ENCODE data around the gene TOP2A. TPM values are rescaled to one million over a fixed set of nuclear protein-coding genes. Genes with fewer than 3 reads are reported as not detected.
A peak's percentile ranks its signal among the peaks of the same experiment; 100 is the strongest.
"Not testable (repeated sequence)": the region's sequence is repeated elsewhere in the genome, so short reads cannot be mapped to it uniquely, and the experiment has no call there.

TOP2A gene
- polyA plus RNA-seq, 1 experiment, result 53.5 TPM

DNA sequence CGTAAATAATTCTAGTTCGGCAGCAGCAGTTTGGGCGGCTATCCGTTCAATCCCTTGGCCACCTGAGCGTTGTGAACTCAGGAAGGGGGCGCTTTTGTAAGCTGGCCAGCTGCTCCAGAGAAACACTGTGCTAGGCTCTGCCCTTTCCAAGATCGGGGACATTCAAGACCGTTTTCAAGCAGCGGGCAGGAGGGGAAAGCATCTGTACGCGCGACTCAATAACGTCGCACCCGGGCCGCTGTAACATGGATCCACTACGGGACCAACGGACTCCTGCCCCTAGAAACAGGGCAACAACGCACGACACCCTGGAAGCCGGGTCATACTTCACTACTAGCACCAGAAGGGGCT is 463 bp downstream of the TOP2A start:
- Histone ChIP-seq H3K9me3 (ENCODE audit: control insufficient read depth, insufficient read depth, low read length) (no peaks in the 10 kb centered on the region), H3K27me3 (ENCODE audit: control insufficient read depth, insufficient read depth, low read length) (no peaks in the 10 kb centered on the region), H3K27ac (ENCODE audit: low read depth, low read length) (peak overlapping the region; percentile 31), H3K4me3 (ENCODE audit: low read depth, low read length) (peak overlapping the region; percentile 82)
- DNase-seq (ENCODE audit: low read depth, low spot score), result no peak
- no peak for TF ChIP-seq CTCF (IDR thresholded peaks at IDR 0.05; ENCODE audit: low read depth, low read length)
- POLR2A ChIA-PET, result interaction anchor here (0.6 to 1.5 kb wide), 11 partner anchors 8 to 1271 kb away, joined by 3 to 9 read pairs (median 4); partner anchors contain the start of gene EIF1
- CTCF ChIA-PET, result interaction anchor here (0.9 to 4.9 kb wide), 10 partner anchors 10 to 142 kb away, joined by 3 to 44 read pairs (median 4); no protein-coding TSS in a partner anchor

DNA sequence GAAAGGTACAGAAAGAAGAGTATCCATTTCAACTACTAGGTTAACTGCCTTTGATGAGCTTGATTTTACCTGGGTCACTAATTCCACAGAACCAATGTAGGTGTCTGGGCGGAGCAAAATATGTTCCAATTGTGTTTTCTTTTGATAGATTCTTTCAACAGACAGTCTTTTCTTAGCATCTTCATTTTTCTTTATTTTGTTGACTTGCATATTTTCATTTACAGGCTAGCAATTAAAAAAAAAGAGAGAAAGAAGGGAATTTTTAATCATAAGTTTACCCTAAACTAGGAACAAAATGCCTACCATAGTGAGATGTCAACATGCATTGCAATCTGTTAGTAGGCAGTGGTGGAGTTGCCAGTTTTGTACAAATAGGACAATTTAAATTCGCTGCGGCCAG is 1.0 kb downstream of the TOP2A start:
- Histone ChIP-seq H3K4me3 (ENCODE audit: low read depth, low read length) (peak overlapping the region; percentile 82), H3K9me3 (ENCODE audit: control insufficient read depth, insufficient read depth, low read length) (no peaks in the 10 kb centered on the region), H3K27me3 (ENCODE audit: control insufficient read depth, insufficient read depth, low read length) (no peaks in the 10 kb centered on the region), H3K27ac (ENCODE audit: low read depth, low read length) (no peak overlapping the region)
- DNase-seq (ENCODE audit: low read depth, low spot score), result no peak
- CTCF ChIA-PET, result interaction anchor here (0.9 to 4.9 kb wide), 10 partner anchors 9 to 143 kb away, joined by 3 to 44 read pairs (median 4); no protein-coding TSS in a partner anchor
- TF ChIP-seq CTCF (IDR thresholded peaks at IDR 0.05; ENCODE audit: low read depth, low read length), result no peak
- POLR2A ChIA-PET, result no interaction called here

DNA sequence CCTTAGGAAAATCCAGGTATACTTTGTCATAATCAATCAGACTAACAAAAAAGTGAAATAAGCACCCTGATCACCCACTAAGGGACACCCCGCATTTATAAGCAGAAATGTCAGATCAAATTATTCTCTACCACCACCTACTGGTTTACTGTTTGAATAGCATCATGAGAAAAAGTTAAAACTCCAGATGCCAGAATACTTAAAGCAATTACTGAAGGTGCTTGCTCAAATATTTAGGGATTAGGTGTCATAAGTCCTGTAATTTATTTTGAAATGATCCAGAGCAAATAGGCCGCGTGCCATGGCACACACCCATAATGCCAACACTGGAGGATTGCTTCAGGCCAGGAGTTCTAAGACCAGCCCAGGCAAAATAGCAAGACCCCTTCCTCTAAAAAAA is 2.3 kb downstream of the TOP2A start:
- Histone ChIP-seq H3K27ac (ENCODE audit: low read depth, low read length) (peak overlapping the region; percentile 3), H3K4me3 (ENCODE audit: low read depth, low read length) (no peak overlapping the region), H3K27me3 (ENCODE audit: control insufficient read depth, insufficient read depth, low read length) (no peaks in the 10 kb centered on the region), H3K9me3 (ENCODE audit: control insufficient read depth, insufficient read depth, low read length) (no peaks in the 10 kb centered on the region)
- ChIA-PET POLR2A (interaction anchor here (0.7 to 0.9 kb wide), 3 partner anchors 14 to 118 kb away, joined by 5 to 12 read pairs (median 8); no protein-coding TSS in a partner anchor), CTCF (interaction anchor here (0.6 to 4.9 kb wide), 28 partner anchors 9 to 230 kb away, joined by 3 to 44 read pairs (median 4); no protein-coding TSS in a partner anchor)
- peak; percentile 8 for DNase-seq (ENCODE audit: low read depth, low spot score)
- TF ChIP-seq CTCF (IDR thresholded peaks at IDR 0.05; ENCODE audit: low read depth, low read length), result peak; percentile 61

GRCh38 chr17:40414312-40414711 is 3.4 kb downstream of the TOP2A start:
- not testable (repeated sequence) for DNase-seq (ENCODE audit: low read depth, low spot score); H3K27ac ChIP-seq (ENCODE audit: low read depth, low read length); H3K9me3 ChIP-seq (ENCODE audit: control insufficient read depth, insufficient read depth, low read length); H3K27me3 ChIP-seq (ENCODE audit: control insufficient read depth, insufficient read depth, low read length); H3K4me3 ChIP-seq (ENCODE audit: low read depth, low read length)
- ChIA-PET POLR2A (interaction anchor here (0.9 kb wide), 1 partner anchor 119 kb away, joined by 12 read pairs; no protein-coding TSS in a partner anchor), CTCF (interaction anchor here (0.6 to 4.9 kb wide), 19 partner anchors 8 to 391 kb away, joined by 3 to 44 read pairs (median 5); no protein-coding TSS in a partner anchor)

- ChIA-PET CTCF (interaction anchor here (0.7 to 2.2 kb wide), 7 partner anchors 14 to 1253 kb away, joined by 3 to 12 read pairs (median 4); no protein-coding TSS in a partner anchor), POLR2A (interaction anchor here (0.9 kb wide), 1 partner anchor 45 kb away, joined by 3 read pairs; no protein-coding TSS in a partner anchor)
- no peak overlapping the region for H3K4me3 ChIP-seq (ENCODE audit: low read depth, low read length)
- no peaks in the 10 kb centered on the region for H3K27me3 ChIP-seq (ENCODE audit: control insufficient read depth, insufficient read depth, low read length)
- TF ChIP-seq CTCF (IDR thresholded peaks at IDR 0.05; ENCODE audit: low read depth, low read length), result no peak
- H3K27ac ChIP-seq (ENCODE audit: low read depth, low read length), result no peak overlapping the region
- DNase-seq (ENCODE audit: low read depth, low spot score), result no peak
- no peaks in the 10 kb centered on the region for H3K9me3 ChIP-seq (ENCODE audit: control insufficient read depth, insufficient read depth, low read length)
Measured at GRCh38 chr17:40412880-40413279, 4.8 kb downstream of the TOP2A start.
